ENCODE results near the gene NTM. TPM values are rescaled to one million over a fixed set of nuclear protein-coding genes. Genes with fewer than 3 reads are reported as not detected.

NTM gene
- total and polyA plus RNA-seq, 2 of the 8 experiments (the other 6 are each of a cell fraction or from before 2014, with no cell fraction given): 13.4 to 20.0 TPM

GRCh38 chr11:131944736-131945135, 574.3 kb downstream of the NTM start:
- POLR2A ChIA-PET (ENCODE audit: partially characterized antibody): no interaction called here
- Histone ChIP-seq H2BK120ac (replicated peaks; ENCODE audit: low read depth, low read length) (no peak overlapping the region), H3K23me2 (ENCODE audit: low read depth, low read length) (no peaks in the 10 kb centered on the region), H3K4me2 (ENCODE audit: insufficient read depth in 1 of 2, low read depth in 2 of 2, low read length in 2 of 2) (no peak overlapping the region), H3K4ac (replicated peaks; ENCODE audit: insufficient read length, low read depth, low read length) (no peak overlapping the region), H2BK12ac (ENCODE audit: low read depth, low read length) (no peak overlapping the region), H2AK5ac (ENCODE audit: low read depth, low read length) (no peak overlapping the region), H3K56ac (replicated peaks; ENCODE audit: insufficient read length, low read depth, low read length) (no peak overlapping the region), H3K79me2 (ENCODE audit: control insufficient read depth in 1 of 2, insufficient read depth in 2 of 2, low read length in 2 of 2) (no peaks in the 10 kb centered on the region), H3K27me3 (replicated peaks in 1 of 4; ENCODE audit: control insufficient read depth in 3 of 4, extremely low read depth in 1 of 4, insufficient read depth in 3 of 4, low read length in 3 of 4) (no peaks in the 10 kb centered on the region), H3K36me3 (ENCODE audit: control insufficient read depth in 2 of 4, insufficient read depth in 4 of 4, low read length in 3 of 4) (no peaks in the 10 kb centered on the region), H4K91ac (replicated peaks; ENCODE audit: insufficient read length, low read length) (no peak overlapping the region), H3K4me3 (ENCODE audit: extremely low read depth in 1 of 4, insufficient read depth in 2 of 4, low read depth in 3 of 4, low read length in 4 of 4) (no peak overlapping the region), H2BK5ac (ENCODE audit: low read depth, low read length) (no peak overlapping the region), H3K23ac (ENCODE audit: insufficient read length) (no peak overlapping the region), H3K18ac (ENCODE audit: extremely low read depth, low read length) (no peak overlapping the region), H3K79me1 (ENCODE audit: low read depth, low read length) (no peaks in the 10 kb centered on the region), H3K9ac (replicated peaks in 1 of 4; ENCODE audit: extremely low read depth in 1 of 4, low read depth in 3 of 4, low read length in 3 of 4) (no peak overlapping the region), H4K5ac (ENCODE audit: insufficient read length, low read depth, low read length) (no peak overlapping the region), H2AFZ (ENCODE audit: low read length) (no peak overlapping the region), H3K14ac (ENCODE audit: insufficient read length) (no peak overlapping the region), H3K9me3 (ENCODE audit: insufficient read depth in 2 of 2, low read depth in 1 of 2, low read length in 1 of 2) (no peaks in the 10 kb centered on the region), H4K20me1 (replicated peaks in 1 of 2; ENCODE audit: control insufficient read depth in 1 of 2, insufficient read depth in 2 of 2, low read length in 2 of 2) (no peaks in the 10 kb centered on the region), H3K27ac (ENCODE audit: low read depth, low read length) (no peak overlapping the region), H2BK15ac (ENCODE audit: low read length) (no peak overlapping the region), H4K8ac (ENCODE audit: extremely low read depth, insufficient read depth, low read length) (no peak overlapping the region), H2BK20ac (ENCODE audit: low read length) (no peak overlapping the region), H3K4me1 (replicated peaks in 1 of 4; ENCODE audit: control insufficient read depth in 3 of 4, insufficient read depth in 4 of 4, low read length in 3 of 4) (no peaks in the 10 kb centered on the region)
- CTCF ChIA-PET (ENCODE audit: partially characterized antibody): interaction anchor here (0.9 to 1.6 kb wide), 4 partner anchors 20 to 250 kb away, joined by 3 to 4 read pairs (median 3); no protein-coding TSS in a partner anchor
- FAIRE-seq (no peak), DNase-seq (ENCODE audit: low read depth in 1 of 2, low spot score in 2 of 2) (no peak)
- 90% methylated on average over 6 of the region's 6 CpGs; no CpG with 5 or more reads in 1 of the 2 experiments for WGBS, 2 experiments (ENCODE audit: extremely low coverage in 1 of 2, insufficient coverage in 1 of 2, insufficient read length in 1 of 2, insufficient replicate concordance in 2 of 2, low coverage in 1 of 2, low lambda C conversion rate in 2 of 2, missing lambda C conversion rate in 1 of 2)
- TF ChIP-seq JUND (IDR thresholded peaks at IDR 0.05; ENCODE audit: low read length): no peak
- no peak for TF ChIP-seq USF2 (IDR thresholded peaks at IDR 0.05; ENCODE audit: low read length)
- no peak for TF ChIP-seq CHD2 (IDR thresholded peaks at IDR 0.05; ENCODE audit: low read length)
- no peak for TF ChIP-seq E2F6 (IDR thresholded peaks at IDR 0.05)
